ENCODE results near the gene RDH12.

DNA sequence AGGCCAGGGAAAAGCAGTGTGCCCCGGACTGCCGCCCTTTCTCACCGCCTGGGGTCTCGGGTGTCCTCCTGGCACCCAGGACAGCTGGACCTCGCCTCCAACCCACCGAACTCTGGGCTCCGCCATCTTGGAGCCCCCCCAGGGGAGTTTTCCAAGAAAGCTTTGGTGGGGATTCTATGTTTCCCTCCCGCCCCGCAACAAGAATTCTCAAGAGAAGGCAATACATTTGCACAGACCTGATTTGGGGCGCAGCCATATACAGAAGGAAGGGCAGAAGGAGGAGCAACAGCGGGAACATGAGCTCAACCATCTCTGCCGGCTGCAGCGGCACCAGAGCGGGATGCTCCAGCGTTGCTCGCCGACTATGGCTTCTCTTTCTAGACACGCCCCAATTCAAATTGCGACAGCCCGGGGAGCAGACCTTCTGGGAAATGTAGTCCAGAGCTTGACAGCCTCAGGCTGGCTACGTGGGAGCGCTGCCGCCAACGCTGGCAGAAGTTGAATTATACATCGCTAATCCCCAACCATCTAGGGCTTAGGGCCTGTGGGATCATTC is 6.2 kb upstream of the RDH12 start, which contains the start of gene RDH11:
- TF ChIP-seq POLR2A (IDR thresholded peaks at IDR 0.05; ENCODE audit: low read depth, low read length) (peak; percentile 90), SPI1 (IDR thresholded peaks at IDR 0.05; ENCODE audit: low read depth, low read length) (no peak), POLR2AphosphoS5 (IDR thresholded peaks at IDR 0.05; ENCODE audit: low read depth, low read length) (peak; percentile 87)

Data from GM12891 (cell line).